Common myeloid progenitor, CD34-positive (primary cell): Measurements from ENCODE around the gene ADAMTSL1.

Source experiments
- CTCF ChIA-PET: fragments of 350-600 bp; sonication (Branson Sonifier 250); formaldehyde crosslinking; loops from one replicate; lab custom pipeline; 2021; ENCODE audit warnings: antibody characterized with exemption; lab: Charles Lee
- POLR2A ChIA-PET: fragments of 350-600 bp; sonication (Branson Sonifier 250); formaldehyde crosslinking; loops from one replicate; lab custom pipeline; 2021; ENCODE audit warnings: antibody characterized with exemption; lab: Charles Lee
- DNase-seq, 3 donors: peaks; one replicate each; pipeline versions ENCODE4 v3.0.0 to v3.0.0-alpha.2; 2013
- H3K27ac ChIP-seq, 2 experiments: 1 replicate in 1 of 2; 2 replicates in 1 of 2; pipeline ENCODE4 v1.7.0; 2013; ENCODE audit warnings: inconsistent platforms in 2 of 2, low read length in 2 of 2, mild to moderate bottlenecking in 2 of 2, low read depth in 1 of 2, moderate library complexity in 1 of 2; ENCODE audit not compliant: severe bottlenecking in 2 of 2, insufficient read depth in 1 of 2, poor library complexity in 1 of 2
- H3K27me3 ChIP-seq, 5 experiments: replicated peaks in 2 of 5; 1 replicate in 3 of 5; 2 replicates in 2 of 5; pipeline versions ENCODE4 v1.6.1 to v1.7.0; 2013; ENCODE audit warnings: low read length in 4 of 5, mild to moderate bottlenecking in 2 of 5, moderate library complexity in 2 of 5, inconsistent platforms in 1 of 5; ENCODE audit not compliant: insufficient read depth in 5 of 5, control insufficient read depth in 4 of 5
- H3K36me3 ChIP-seq, 4 experiments: 1 replicate in 2 of 4; 2 replicates in 2 of 4; pipeline versions ENCODE4 v1.6.1 to v1.7.0; 2013; ENCODE audit warnings: low read length in 3 of 4, control low read depth in 1 of 4, mild to moderate bottlenecking in 1 of 4; ENCODE audit not compliant: control insufficient read depth in 4 of 4, insufficient read depth in 4 of 4
- H3K4me1 ChIP-seq, 4 experiments: 1 replicate in 3 of 4; 2 replicates in 1 of 4; pipeline versions ENCODE4 v1.6.1 to v1.7.1; 2013; ENCODE audit warnings: low read length in 3 of 4, mild to moderate bottlenecking in 3 of 4, control low read depth in 1 of 4, inconsistent platforms in 1 of 4, moderate library complexity in 1 of 4; ENCODE audit not compliant: control insufficient read depth in 4 of 4, insufficient read depth in 4 of 4; ENCODE audit errors: control extremely low read depth in 1 of 4
- H3K4me3 ChIP-seq, 7 experiments: 1 replicate in 4 of 7; 2 replicates in 3 of 7; pipeline versions ENCODE4 v1.5.1 to v1.7.0; 2013; ENCODE audit warnings: mild to moderate bottlenecking in 7 of 7, low read length in 6 of 7, moderate library complexity in 6 of 7, inconsistent platforms in 2 of 7, low read depth in 2 of 7, control low read depth in 1 of 7; ENCODE audit not compliant: insufficient read depth in 4 of 7, control insufficient read depth in 1 of 7; ENCODE audit errors: extremely low read depth in 1 of 7
- H3K9me3 ChIP-seq, 5 experiments: 1 replicate in 4 of 5; 2 replicates in 1 of 5; pipeline versions ENCODE4 v1.6.1 to v1.7.1; 2013; ENCODE audit warnings: low read length in 4 of 5, mild to moderate bottlenecking in 2 of 5, inconsistent platforms in 1 of 5, low read depth in 1 of 5, moderate library complexity in 1 of 5; ENCODE audit not compliant: control insufficient read depth in 4 of 5, insufficient read depth in 2 of 5; ENCODE audit errors: control extremely low read depth in 1 of 5
- WGBS: methylation state at CpG from one replicate; pipeline ENCODE4 v1.1.5; 2013; ENCODE audit not compliant: insufficient coverage; 5-methylcytosine and 5-hydroxymethylcytosine counted together

Gene ADAMTSL1

DNA sequence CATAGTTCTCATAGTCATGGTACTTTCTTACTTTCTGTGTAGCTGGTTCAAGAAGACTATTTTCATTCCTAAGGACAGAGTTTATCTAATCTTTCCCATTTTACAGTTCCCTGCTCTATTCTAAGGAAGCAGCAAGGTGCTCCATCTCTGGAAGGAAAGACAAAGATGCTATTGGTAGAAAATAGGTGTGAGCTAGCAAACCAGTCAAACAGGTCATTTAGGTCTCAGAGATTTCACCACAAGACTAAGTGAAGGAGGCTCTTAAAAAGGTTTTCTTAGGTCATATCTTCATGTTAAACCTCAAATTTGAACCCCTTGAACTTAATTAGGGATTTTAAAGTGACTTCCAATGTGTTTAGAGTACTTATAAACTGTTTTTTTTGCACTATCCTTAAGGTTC, 62.6 kb downstream of the ADAMTSL1 start:
- Histone ChIP-seq H3K9me3 (peaks cover 0 to 20% (median 10%) of the 10 kb centered on the region in 5 experiments), H3K4me3 (no peak overlapping the region), H3K27me3 (no peaks in the 10 kb centered on the region), H3K27ac (no peak overlapping the region), H3K36me3 (no peaks in the 10 kb centered on the region), H3K4me1 (no peaks in the 10 kb centered on the region)
- no peak for DNase-seq
- POLR2A ChIA-PET, result no interaction called here
- CTCF ChIA-PET, result no interaction called here

- no peak for DNase-seq
- POLR2A ChIA-PET, result no interaction called here
- Histone ChIP-seq H3K9me3 (peaks cover 0 to 15% (median 9%) of the 10 kb centered on the region in 5 experiments), H3K4me3 (no peak overlapping the region), H3K36me3 (no peaks in the 10 kb centered on the region), H3K4me1 (no peaks in the 10 kb centered on the region), H3K27me3 (no peaks in the 10 kb centered on the region), H3K27ac (no peak overlapping the region)
- CTCF ChIA-PET, result no interaction called here
- WGBS, result 96% methylated on average over 4 of the region's 5 CpGs
Measured at GRCh38 chr9:18539203-18539693, 65.3 kb downstream of the ADAMTSL1 start.

GRCh38 chr9:18542837-18543405, 69.0 kb downstream of the ADAMTSL1 start:
- Histone ChIP-seq H3K27me3 (peaks cover 0 to 2% (median 0%) of the 10 kb centered on the region in 5 experiments), H3K36me3 (no peaks in the 10 kb centered on the region), H3K27ac (no peak overlapping the region), H3K9me3 (no peaks in the 10 kb centered on the region), H3K4me3 (no peak overlapping the region), H3K4me1 (no peaks in the 10 kb centered on the region)
- ChIA-PET CTCF (no interaction called here), POLR2A (no interaction called here)
- 100% methylated on average over 2 of the region's 2 CpGs for whole genome bisulfite sequencing
- DNase-seq, result no peak

DNA sequence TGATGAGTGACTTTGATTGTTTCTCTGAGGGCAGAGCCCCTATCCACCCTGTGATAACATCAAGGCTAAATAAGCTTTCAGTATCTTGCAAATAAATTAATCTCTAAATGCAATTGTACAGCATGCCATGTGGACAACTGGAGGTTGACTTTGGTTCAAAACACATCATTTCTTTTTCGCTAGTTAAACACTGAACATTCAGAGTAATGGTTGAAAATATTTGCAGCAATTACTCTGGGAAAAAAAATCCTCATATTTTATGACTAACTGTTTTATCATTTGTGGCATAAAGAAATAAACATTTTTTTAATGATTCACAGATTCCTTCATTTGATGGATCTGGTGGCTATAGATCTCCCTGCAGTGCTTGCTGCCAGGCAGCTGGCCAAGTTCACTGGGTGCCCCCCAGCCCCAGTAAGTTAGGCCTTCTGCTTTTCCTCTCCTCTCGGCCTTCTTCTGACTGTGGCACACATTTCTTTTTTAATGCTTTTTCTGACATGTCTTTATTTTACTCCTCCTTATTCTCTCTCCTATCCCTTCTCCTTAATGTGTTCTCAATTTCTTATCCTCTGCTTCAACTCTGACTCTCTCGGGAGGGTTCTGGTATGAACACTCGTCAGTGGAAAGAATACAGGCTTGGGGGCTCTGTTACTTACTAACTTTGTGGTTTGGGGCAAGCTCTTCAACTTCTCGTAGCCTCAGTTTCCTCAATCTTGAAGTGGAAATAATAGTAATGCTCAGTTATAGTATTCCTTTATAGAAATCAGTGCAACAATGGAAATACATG, 69.6 kb downstream of the ADAMTSL1 start:
- 100% methylated on average over 1 of the region's 5 CpGs for WGBS
- Histone ChIP-seq H3K9me3 (no peaks in the 10 kb centered on the region), H3K27me3 (peaks cover 0 to 2% (median 0%) of the 10 kb centered on the region in 5 experiments), H3K36me3 (no peaks in the 10 kb centered on the region), H3K27ac (no peak overlapping the region), H3K4me1 (no peaks in the 10 kb centered on the region), H3K4me3 (no peak overlapping the region)
- DNase-seq, result no peak
- ChIA-PET POLR2A (no interaction called here), CTCF (no interaction called here)

DNA sequence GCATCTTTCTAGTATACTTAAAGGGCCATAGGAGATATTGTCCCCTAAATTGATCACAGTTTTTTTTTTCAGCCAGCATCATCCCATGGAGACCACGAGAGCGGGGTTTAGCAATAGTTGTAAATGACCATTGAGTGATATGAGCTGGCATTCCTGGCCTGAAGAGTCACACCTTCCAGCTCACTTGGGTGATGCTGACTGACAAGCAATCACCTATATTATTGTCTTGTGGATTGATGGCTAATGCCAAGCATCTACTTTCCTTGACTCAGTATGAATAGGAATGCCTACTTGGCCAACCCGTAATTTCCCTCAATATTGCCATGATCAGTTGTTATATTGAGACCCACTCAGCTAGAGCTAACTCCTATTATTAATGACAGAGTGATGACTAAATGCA, 70.5 kb downstream of the ADAMTSL1 start:
- no peak overlapping the region for H3K27ac ChIP-seq
- no peaks in the 10 kb centered on the region for H3K4me1 ChIP-seq
- H3K9me3 ChIP-seq, result no peaks in the 10 kb centered on the region
- no CpG with 5 or more reads among the region's 3 CpGs for WGBS
- H3K4me3 ChIP-seq, result no peak overlapping the region
- no peak for DNase-seq
- ChIA-PET POLR2A (no interaction called here), CTCF (interaction anchor here (1.1 kb wide), 1 partner anchor 11 kb away, joined by 3 read pairs; no protein-coding TSS in a partner anchor)
- peaks cover 0 to 2% (median 0%) of the 10 kb centered on the region in 5 experiments for H3K27me3 ChIP-seq
- no peaks in the 10 kb centered on the region for H3K36me3 ChIP-seq

DNA sequence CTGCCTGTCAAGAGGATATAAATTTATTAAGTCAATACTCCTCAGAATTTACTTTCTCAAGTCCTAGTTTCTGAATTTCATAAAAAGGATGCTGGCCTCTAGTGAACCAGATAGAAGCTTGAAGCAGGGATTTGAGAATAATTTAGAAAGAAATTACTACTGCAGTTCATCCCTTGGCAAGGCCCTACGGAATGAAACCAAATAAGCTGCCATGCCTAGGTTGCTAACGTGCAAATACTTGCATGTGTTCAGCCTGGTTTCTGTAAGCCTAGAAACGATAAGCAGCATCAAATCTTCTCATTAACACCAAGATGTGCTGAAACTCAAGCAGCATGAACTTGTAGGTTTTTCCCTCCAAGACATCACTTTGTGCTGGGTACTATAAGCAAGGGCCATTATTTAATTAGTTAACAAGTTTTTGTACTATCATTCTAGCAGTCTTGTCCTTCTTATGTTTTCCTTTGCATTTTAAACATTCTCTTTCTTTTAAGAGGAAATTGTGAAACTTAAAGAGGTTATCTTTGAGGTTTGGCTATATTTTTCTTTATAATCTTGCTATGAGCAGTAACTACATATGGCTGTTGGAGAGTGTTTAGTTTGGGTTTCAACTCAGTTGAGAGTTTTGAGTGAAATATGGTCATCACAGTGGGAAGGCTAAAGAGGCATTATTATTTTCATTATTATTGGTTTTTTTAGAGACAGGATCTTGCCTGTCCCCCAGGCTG, 71.8 kb downstream of the ADAMTSL1 start:
- 97% methylated on average over 3 of the region's 3 CpGs for WGBS
- Histone ChIP-seq H3K36me3 (no peaks in the 10 kb centered on the region), H3K4me1 (no peaks in the 10 kb centered on the region), H3K9me3 (no peaks in the 10 kb centered on the region), H3K27me3 (peaks cover 0 to 2% (median 0%) of the 10 kb centered on the region in 5 experiments), H3K27ac (no peak overlapping the region), H3K4me3 (no peak overlapping the region)
- POLR2A ChIA-PET, result no interaction called here
- CTCF ChIA-PET, result no interaction called here
- DNase-seq, result no peak

- POLR2A ChIA-PET, result no interaction called here
- H3K9me3 ChIP-seq, result no peaks in the 10 kb centered on the region
- H3K4me3 ChIP-seq, result no peak overlapping the region
- no CpG with 5 or more reads among the region's 1 CpG for WGBS
- CTCF ChIA-PET, result no interaction called here
- no peak for DNase-seq
- no peak overlapping the region for H3K27ac ChIP-seq
- H3K4me1 ChIP-seq, result no peaks in the 10 kb centered on the region
- no peaks in the 10 kb centered on the region for H3K36me3 ChIP-seq
- H3K27me3 ChIP-seq, result peaks cover 0 to 2% (median 0%) of the 10 kb centered on the region in 5 experiments
Measured at GRCh38 chr9:18548456-18548855, 74.5 kb downstream of the ADAMTSL1 start.
